RWPE1 (cell line): Measurements from ENCODE around the gene CLSTN2.

ENCODE experiments used
- CTCF ChIA-PET: fragments of 350-600 bp; sonication (Branson Sonifier 250); formaldehyde crosslinking; extraction: SDS; loops from one replicate; lab custom pipeline; 2021; lab: Yijun Ruan, JAX
- POLR2A ChIA-PET: fragments of 400-600 bp; formaldehyde crosslinking; extraction: SDS; loops from one replicate; lab custom pipeline; 2020; ENCODE audit warnings: antibody characterized with exemption; ENCODE audit not compliant: low non-redundant PET; lab: Yijun Ruan, JAX
- DNase-seq: peaks from one replicate; pipeline ENCODE4 v3.0.0; 2012; ENCODE audit warnings: low spot score
- H3K27ac ChIP-seq: fragments of 450-650 bp; 2 replicates; pipeline ENCODE4 v1.5.1; 2017
- CTCF ChIP-seq: fragments of 450-650 bp; conservative IDR thresholded peaks from 2 replicates; pipeline ENCODE4 v1.5.1; 2017; ENCODE audit warnings: low read depth, mild to moderate bottlenecking

The CLSTN2 gene

GRCh38 chr3:140303875-140304274 lies 368.9 kb downstream of the CLSTN2 start:
- POLR2A ChIA-PET = no interaction called here
- CTCF ChIA-PET = no interaction called here
- no peak for DNase-seq
- TF ChIP-seq CTCF = no peak
- no peak overlapping the region for H3K27ac ChIP-seq

- POLR2A ChIA-PET = no interaction called here
- no peak for DNase-seq
- CTCF ChIA-PET = no interaction called here
- no peak for TF ChIP-seq CTCF
- H3K27ac ChIP-seq = no peak overlapping the region
Observed at GRCh38 chr3:140308535-140308934, 373.6 kb downstream of the CLSTN2 start.

- CTCF ChIA-PET = interaction anchor here (0.5 to 0.7 kb wide), 3 partner anchors 138 to 671 kb away, joined by 4 to 10 read pairs (median 4); no protein-coding TSS in a partner anchor
- no peak overlapping the region for H3K27ac ChIP-seq
- no peak for TF ChIP-seq CTCF
- POLR2A ChIA-PET = no interaction called here
- no peak for DNase-seq
Observed at GRCh38 chr3:140311428-140311827, 376.4 kb downstream of the CLSTN2 start.

GRCh38 chr3:140315955-140316354 lies 381.0 kb downstream of the CLSTN2 start:
- ChIA-PET POLR2A (no interaction called here), CTCF (interaction anchor here (0.7 kb wide), 1 partner anchor 48 kb away, joined by 4 read pairs; no protein-coding TSS in a partner anchor)
- no peak for TF ChIP-seq CTCF
- DNase-seq = no peak
- H3K27ac ChIP-seq = no peak overlapping the region

- no peak for DNase-seq
- ChIA-PET POLR2A (no interaction called here), CTCF (interaction anchor here (0.7 kb wide), 1 partner anchor 48 kb away, joined by 4 read pairs; no protein-coding TSS in a partner anchor)
Observed at GRCh38 chr3:140316466-140316865, 381.5 kb downstream of the CLSTN2 start.

GRCh38 chr3:140316868-140317400 lies 381.9 kb downstream of the CLSTN2 start:
- ChIA-PET POLR2A (no interaction called here), CTCF (no interaction called here)
- DNase-seq = no peak
- no peak overlapping the region for H3K27ac ChIP-seq
- no peak for TF ChIP-seq CTCF

More at GRCh38 chr3:140316466-140316865, 381.5 kb downstream of the CLSTN2 start:
- TF ChIP-seq CTCF = no peak
- no peak overlapping the region for H3K27ac ChIP-seq
